ENCODE data around the gene PANK4. TPM values are rescaled to one million over a fixed set of nuclear protein-coding genes. Genes with fewer than 3 reads are reported as not detected.

The PANK4 gene
- total RNA-seq, 1 experiment from 2014 or later: 24.4 TPM

DNA sequence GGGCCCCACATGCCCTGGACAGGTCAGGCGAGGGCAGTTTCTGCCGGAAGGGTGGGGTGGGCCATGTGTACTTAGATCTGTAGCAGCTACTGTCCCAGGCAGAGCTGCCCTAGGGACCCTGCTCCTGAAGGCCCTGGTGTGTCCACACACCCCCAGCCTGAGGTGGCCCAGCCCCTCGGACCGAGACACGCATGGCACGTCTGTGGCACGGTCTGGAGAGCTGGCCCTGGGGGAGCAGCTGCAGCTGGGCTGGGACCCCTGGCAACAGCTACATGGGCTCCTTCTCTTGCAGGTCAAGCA lies 24.6 kb downstream of the PANK4 start:
- Mint-ChIP-seq H3K27me3 (ENCODE audit: unreplicated experiment) (no peaks in the 10 kb centered on the region), H3K4me1 (ENCODE audit: low read depth, unreplicated experiment) (peaks cover 8% of the 10 kb centered on the region), H3K4me3 (ENCODE audit: low read depth, unreplicated experiment) (no peak overlapping the region), H3K36me3 (ENCODE audit: insufficient read depth, unreplicated experiment) (no peaks in the 10 kb centered on the region), H3K27ac (ENCODE audit: unreplicated experiment) (no peak overlapping the region), H3K9me3 (ENCODE audit: low read depth, unreplicated experiment) (no peaks in the 10 kb centered on the region)
- intact Hi-C loops (cut with micrococcal nuclease; ENCODE audit: unreplicated experiment): no loop called here
- CTCF ChIA-PET: no interaction called here
- TF ChIP-seq, protein P1, sequence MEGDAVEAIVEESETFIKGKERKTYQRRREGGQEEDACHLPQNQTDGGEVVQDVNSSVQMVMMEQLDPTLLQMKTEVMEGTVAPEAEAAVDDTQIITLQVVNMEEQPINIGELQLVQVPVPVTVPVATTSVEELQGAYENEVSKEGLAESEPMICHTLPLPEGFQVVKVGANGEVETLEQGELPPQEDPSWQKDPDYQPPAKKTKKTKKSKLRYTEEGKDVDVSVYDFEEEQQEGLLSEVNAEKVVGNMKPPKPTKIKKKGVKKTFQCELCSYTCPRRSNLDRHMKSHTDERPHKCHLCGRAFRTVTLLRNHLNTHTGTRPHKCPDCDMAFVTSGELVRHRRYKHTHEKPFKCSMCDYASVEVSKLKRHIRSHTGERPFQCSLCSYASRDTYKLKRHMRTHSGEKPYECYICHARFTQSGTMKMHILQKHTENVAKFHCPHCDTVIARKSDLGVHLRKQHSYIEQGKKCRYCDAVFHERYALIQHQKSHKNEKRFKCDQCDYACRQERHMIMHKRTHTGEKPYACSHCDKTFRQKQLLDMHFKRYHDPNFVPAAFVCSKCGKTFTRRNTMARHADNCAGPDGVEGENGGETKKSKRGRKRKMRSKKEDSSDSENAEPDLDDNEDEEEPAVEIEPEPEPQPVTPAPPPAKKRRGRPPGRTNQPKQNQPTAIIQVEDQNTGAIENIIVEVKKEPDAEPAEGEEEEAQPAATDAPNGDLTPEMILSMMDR (IDR thresholded peaks at IDR 0.05; ENCODE audit: unreplicated experiment): no peak
- DNase-seq: no peak
- BruUV-seq (replicated peaks): no TSS peak

- CTCF ChIA-PET: interaction anchor here (0.6 kb wide), 1 partner anchor 164 kb away, joined by 3 read pairs; no protein-coding TSS in a partner anchor
- H3K27ac Mint-ChIP-seq (ENCODE audit: unreplicated experiment): no peak overlapping the region
Observed at GRCh38 chr1:2501041-2501819, 25.2 kb downstream of the PANK4 start.

DNA sequence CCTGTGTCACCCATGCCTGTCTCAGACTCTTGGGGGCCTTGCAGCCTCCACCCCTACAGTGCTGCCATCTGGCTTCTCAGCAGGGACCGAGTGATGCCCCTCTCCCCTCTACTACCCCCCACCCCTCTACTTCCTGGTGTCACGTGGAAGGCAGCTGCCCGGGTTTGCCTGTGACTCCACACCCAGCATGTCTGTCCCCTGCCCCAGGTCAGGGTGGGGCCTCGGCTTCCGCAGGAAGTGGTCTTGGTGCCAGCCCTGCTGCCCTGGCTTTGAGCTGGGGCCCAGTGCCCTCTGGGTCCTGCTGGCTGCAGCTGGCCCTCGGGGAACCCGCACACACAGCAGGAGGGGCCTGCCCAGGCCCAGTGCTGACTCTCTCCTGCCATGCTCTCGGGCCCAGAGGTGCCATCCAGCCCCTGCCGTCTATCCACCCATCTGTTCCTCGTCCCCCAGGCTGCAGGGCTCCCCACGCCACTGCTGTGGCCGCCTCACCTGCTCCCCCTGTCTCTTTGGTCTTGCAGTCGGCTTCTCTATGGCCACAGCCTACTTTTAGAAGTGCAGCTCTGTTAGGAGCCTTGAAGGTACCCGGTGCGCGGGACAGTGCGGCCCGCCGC lies 26.3 kb downstream of the PANK4 start:
- intact Hi-C loops (cut with micrococcal nuclease; ENCODE audit: unreplicated experiment): no loop called here
- BruUV-seq (replicated peaks): no TSS peak
- Mint-ChIP-seq H3K36me3 (ENCODE audit: insufficient read depth, unreplicated experiment) (no peaks in the 10 kb centered on the region), H3K4me1 (ENCODE audit: low read depth, unreplicated experiment) (peaks cover 8% of the 10 kb centered on the region), H3K27me3 (ENCODE audit: unreplicated experiment) (no peaks in the 10 kb centered on the region), H3K9me3 (ENCODE audit: low read depth, unreplicated experiment) (no peaks in the 10 kb centered on the region), H3K27ac (ENCODE audit: unreplicated experiment) (no peak overlapping the region), H3K4me3 (ENCODE audit: low read depth, unreplicated experiment) (no peak overlapping the region)
- CTCF ChIA-PET: no interaction called here
- TF ChIP-seq, protein P1 (IDR thresholded peaks at IDR 0.05; ENCODE audit: unreplicated experiment): no peak
- DNase-seq: no peak

More at GRCh38 chr1:2501041-2501819, 25.2 kb downstream of the PANK4 start:
- no peaks in the 10 kb centered on the region for H3K27me3 Mint-ChIP-seq (ENCODE audit: unreplicated experiment)
- peaks cover 8% of the 10 kb centered on the region for H3K4me1 Mint-ChIP-seq (ENCODE audit: low read depth, unreplicated experiment)
- TF ChIP-seq, protein P1 (IDR thresholded peaks at IDR 0.05; ENCODE audit: unreplicated experiment): no peak
- intact Hi-C loops (cut with micrococcal nuclease; ENCODE audit: unreplicated experiment): no loop called here
- no peak overlapping the region for H3K4me3 Mint-ChIP-seq (ENCODE audit: low read depth, unreplicated experiment)
- H3K36me3 Mint-ChIP-seq (ENCODE audit: insufficient read depth, unreplicated experiment): no peaks in the 10 kb centered on the region
- H3K9me3 Mint-ChIP-seq (ENCODE audit: low read depth, unreplicated experiment): no peaks in the 10 kb centered on the region
- no peak for DNase-seq
- no TSS peak for BruUV-seq (replicated peaks)

DNA sequence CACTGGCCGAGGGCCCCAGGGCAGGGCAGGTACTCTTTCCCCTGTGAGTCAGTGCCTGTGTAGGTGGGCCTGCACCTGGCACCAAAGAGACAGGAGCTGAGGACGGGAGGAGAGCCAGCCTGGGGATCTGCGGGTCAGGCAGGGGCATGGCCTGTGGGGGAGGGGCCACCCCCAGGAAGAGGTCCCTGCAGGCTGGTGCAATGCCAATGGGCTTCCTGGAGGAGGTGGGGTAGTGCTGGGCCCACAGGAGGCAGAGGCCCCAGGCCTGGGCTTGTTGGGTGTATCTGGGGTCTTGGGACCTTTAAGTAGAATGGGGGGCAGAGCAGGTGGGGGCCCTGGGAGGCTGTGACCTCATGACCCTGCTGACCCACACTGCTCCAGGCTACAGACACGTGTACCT lies 27.1 kb downstream of the PANK4 start:
- TF ChIP-seq, protein P1 (IDR thresholded peaks at IDR 0.05; ENCODE audit: unreplicated experiment): no peak
- H3K27me3 Mint-ChIP-seq (ENCODE audit: unreplicated experiment): peaks cover 3% of the 10 kb centered on the region
- H3K9me3 Mint-ChIP-seq (ENCODE audit: low read depth, unreplicated experiment): no peaks in the 10 kb centered on the region
- no peaks in the 10 kb centered on the region for H3K36me3 Mint-ChIP-seq (ENCODE audit: insufficient read depth, unreplicated experiment)
- CTCF ChIA-PET: no interaction called here
- peaks cover 8% of the 10 kb centered on the region for H3K4me1 Mint-ChIP-seq (ENCODE audit: low read depth, unreplicated experiment)
- intact Hi-C loops (cut with micrococcal nuclease; ENCODE audit: unreplicated experiment): no loop called here
- H3K4me3 Mint-ChIP-seq (ENCODE audit: low read depth, unreplicated experiment): no peak overlapping the region
- DNase-seq: no peak
- no peak overlapping the region for H3K27ac Mint-ChIP-seq (ENCODE audit: unreplicated experiment)
- BruUV-seq (replicated peaks): no TSS peak
